GM12878 (cell line): ENCODE data around the gene PRM1. TPM values are rescaled to one million over a fixed set of nuclear protein-coding genes. Genes with fewer than 3 reads are reported as not detected.

ENCODE experiments used
- ATAC-seq: fragments of 200-7000 bp; cut with Tn5 transposase; 3 replicates; pipeline ENCODE4 v1.9.1; 2020; ENCODE audit warnings: mild to moderate bottlenecking, moderate library complexity
- BruUV-seq: library from RNA; stranded (reverse); fragments of 400-500 nt; replicated peaks from 2 replicates; lab custom pipeline; 2021; lab: Mats Ljungman, UMichigan
- CTCF ChIA-PET: fragments of 300-600 bp; sonication (Branson Sonifier 250); formaldehyde crosslinking; extraction: SDS; loops from one replicate; lab custom pipeline; 2021; ENCODE audit warnings: inconsistent platforms; lab: Yijun Ruan, JAX
- POLR2A ChIA-PET: fragments of 350-600 bp; formaldehyde crosslinking; extraction: SDS; loops from one replicate; lab custom pipeline; 2021; ENCODE audit warnings: inconsistent platforms; lab: Charles Lee
- RAD21 ChIA-PET: fragments of 300-600 bp; sonication (Branson Sonifier 250); formaldehyde crosslinking; loops from one replicate; lab custom pipeline; 2023; ENCODE audit warnings: antibody characterized with exemption; ENCODE audit not compliant: unreplicated experiment; lab: Charles Lee
- SMC1A ChIA-PET: fragments of 300-600 bp; sonication (Branson Sonifier 250); formaldehyde crosslinking; loops from one replicate; lab custom pipeline; 2023; ENCODE audit not compliant: unreplicated experiment, uncharacterized antibody; lab: Charles Lee
- DNase-seq: peaks from one replicate; pipeline ENCODE4 v3.0.0-alpha.2; 2011; ENCODE audit warnings: low read depth, low spot score
- FAIRE-seq: peaks from 3 replicates; lab custom pipeline; 2011; peaks lifted over from hg19 to GRCh38; lab: Jason Lieb, UNC
- H2AFZ ChIP-seq: 2 replicates; pipeline ENCODE4 v1.6.0; 2011; ENCODE audit warnings: low read depth, low read length, control low read depth; ENCODE audit not compliant: control insufficient read depth
- H3K27ac ChIP-seq: 2 replicates; pipeline ENCODE4 v1.5.1; 2011; ENCODE audit warnings: control low read depth; ENCODE audit not compliant: control insufficient read depth, insufficient read depth
- H3K27me3 ChIP-seq, 2 experiments: replicated peaks in 1 of 2; 2 replicates each; pipeline versions ENCODE4 v1.6.0 to v1.6.1; 2011; ENCODE audit warnings: low read length in 1 of 2; ENCODE audit not compliant: control insufficient read depth in 2 of 2, insufficient read depth in 2 of 2
- H3K36me3 ChIP-seq, 2 experiments: 2 replicates each; pipeline ENCODE4 v1.5.1; 2011; ENCODE audit warnings: low read length in 1 of 2; ENCODE audit not compliant: control insufficient read depth in 2 of 2, insufficient read depth in 2 of 2
- H3K4me1 ChIP-seq: 2 replicates; pipeline ENCODE4 v1.6.1; 2011; ENCODE audit warnings: mild to moderate bottlenecking, low read length, moderate library complexity, mixed read lengths; ENCODE audit not compliant: control insufficient read depth, insufficient read depth
- H3K4me2 ChIP-seq: 2 replicates; pipeline ENCODE4 v1.6.0; 2011; ENCODE audit warnings: control low read depth; ENCODE audit not compliant: control insufficient read depth, insufficient read depth
- H3K4me3 ChIP-seq: fragments of 200-600 bp; sonication (generic); 2 replicates; pipeline ENCODE4 v1.5.1; 2016
- H3K79me2 ChIP-seq: 2 replicates; pipeline ENCODE4 v1.6.0; 2011; ENCODE audit warnings: low read length; ENCODE audit not compliant: control insufficient read depth, insufficient read depth
- H3K9ac ChIP-seq: 2 replicates; pipeline ENCODE4 v1.8.0; 2011; ENCODE audit warnings: low read length, control low read depth, mixed read lengths; ENCODE audit not compliant: control insufficient read depth, insufficient read depth
- H3K9me3 ChIP-seq: replicated peaks from 3 replicates; pipeline ENCODE4 v1.5.1; 2011; ENCODE audit warnings: mild to moderate bottlenecking, low read length; ENCODE audit not compliant: control insufficient read depth, insufficient read depth
- H4K20me1 ChIP-seq: 2 replicates; pipeline ENCODE4 v1.6.0; 2011; ENCODE audit not compliant: control insufficient read depth, insufficient read depth
- E2F4 ChIP-seq: IDR thresholded peaks from 2 replicates; pipeline ENCODE4 v1.6.1; 2012; ENCODE audit warnings: low read depth, low read length, improper control_type of control experiment
- EZH2 ChIP-seq: IDR thresholded peaks from 2 replicates; pipeline ENCODE4 v1.6.1; 2012; ENCODE audit warnings: low read depth, mild to moderate bottlenecking, control low read depth, inconsistent platforms, low read length, borderline replicate concordance; ENCODE audit not compliant: control insufficient read depth
- RELB ChIP-seq: fragments of 450-650 bp; IDR thresholded peaks from 2 replicates; pipeline ENCODE4 v1.6.1; 2017; ENCODE audit warnings: low read depth, mild to moderate bottlenecking, moderate library complexity
- ZNF384 ChIP-seq: IDR thresholded peaks from 2 replicates; pipeline ENCODE4 v1.6.1; 2012; ENCODE audit warnings: low read depth, mild to moderate bottlenecking, low read length, improper control_type of control experiment, borderline replicate concordance
- WGBS: methylation state at CpG from one replicate; pipeline ENCODE4 v1.1.6; 2016; ENCODE audit warnings: low lambda C conversion rate; ENCODE audit not compliant: insufficient replicate concordance, insufficient coverage; ENCODE audit errors: missing lambda C conversion rate; 5-methylcytosine and 5-hydroxymethylcytosine counted together
- in situ Hi-C: fragments of 300-500 bp; cut with MboI; formaldehyde crosslinking; loops from 9 replicates; pipeline ENCODE4 v1.14.3; 2018; ENCODE audit warnings: mixed read lengths
- intact Hi-C: fragments of 100-400 bp; cut with micrococcal nuclease; formaldehyde crosslinking; loops from one replicate; pipeline ENCODE4 v1.14.2; 2022; ENCODE audit not compliant: unreplicated experiment
- polyA plus RNA-seq, 11 experiments: library from polyadenylated mRNA; depleted of rRNA in 4 of 11; unstranded in 6 of 11; stranded (reverse) in 5 of 11; fragments of >200 nt; fragmentation: Nextera tagmentation in 4 of 11; fragmentation: Illumina TruSeq in 1 of 11; extraction: Ambion mirVana in 4 of 11; extraction: Trizol in 1 of 11; gene quantifications; 1 replicate in 1 of 11; 2 replicates in 10 of 11; pipeline versions ENCODE4 v1.2.1 to v1.2.3, GENCODE V29; 2011 to 2016; ENCODE audit warnings: inconsistent platforms in 2 of 11, missing spikeins in 2 of 11, low read depth in 1 of 11
- total RNA-seq, 4 experiments: library from RNA; depleted of rRNA in 3 of 4; stranded (reverse); fragments of >200 nt in 3 of 4; fragmentation: Illumina TruSeq in 1 of 4; extraction: Trizol in 1 of 4; gene quantifications; 2 replicates each; pipeline versions ENCODE4 v1.2.1 to v1.2.3, GENCODE V29; 2013 to 2021

Gene PRM1
- total and polyA plus RNA-seq, 10 of the 15 experiments (the other 5 are each of a cell fraction or from before 2014, with no cell fraction given): 0.20 TPM; not detected in 9

GRCh38 chr16:11283820-11284248 is 2.7 kb upstream of the PRM1 start:
- Histone ChIP-seq H2AFZ (no peak overlapping the region), H3K4me1 (peaks cover 10% of the 10 kb centered on the region), H3K27me3 (no peaks in the 10 kb centered on the region), H3K9me3 (no peaks in the 10 kb centered on the region), H3K79me2 (no peaks in the 10 kb centered on the region), H4K20me1 (no peaks in the 10 kb centered on the region), H3K9ac (no peak overlapping the region), H3K4me2 (no peak overlapping the region), H3K4me3 (no peak overlapping the region), H3K36me3 (no peaks in the 10 kb centered on the region), H3K27ac (no peak overlapping the region)
- BruUV-seq: no TSS peak
- ATAC-seq: no peak
- in situ Hi-C loops (no loop called here), intact Hi-C loops (no loop called here)
- TF ChIP-seq E2F4 (no peak), EZH2 (no peak), RELB (no peak), ZNF384 (no peak)
- no peak for FAIRE-seq
- ChIA-PET RAD21 (interaction anchor here (1.3 to 4.0 kb wide), 3 partner anchors 14 to 28 kb away, joined by 4 to 26 read pairs (median 7); partner anchors contain the start of gene SOCS1), CTCF (interaction anchor here (1.0 to 1.5 kb wide), 5 partner anchors 10 to 88 kb away, joined by 3 to 5 read pairs (median 3); no protein-coding TSS in a partner anchor), SMC1A (interaction anchor here (0.9 to 4.3 kb wide), 10 partner anchors 10 to 69 kb away, joined by 3 to 40 read pairs (median 4); partner anchors contain the start of genes PRM3, SOCS1 and TNP2), POLR2A (interaction anchor here (0.6 to 2.3 kb wide), 4 partner anchors 8 to 28 kb away, joined by 3 to 8 read pairs (median 6); partner anchors contain the start of gene SOCS1)
- 58% methylated on average over 4 of the region's 4 CpGs for WGBS
- DNase-seq: no peak
